K562 (cell line): ENCODE data around the gene UBE2I. TPM values are rescaled to one million over a fixed set of nuclear protein-coding genes. Genes with fewer than 3 reads are reported as not detected.

Experiments used
- HNRNPLL ChIP-seq: fragments of 200-400 bp; formaldehyde crosslinking; IDR thresholded peaks from 2 replicates; pipeline ENCODE4 v1.6.1; 2017; ENCODE audit warnings: low read length, low read depth, mild to moderate bottlenecking; ENCODE audit not compliant: poor library complexity, severe bottlenecking
- KAT2B ChIP-seq: IDR thresholded peaks from one replicate; pipeline ENCODE4 v1.6.1; 2012; ENCODE audit warnings: low read depth, mild to moderate bottlenecking, control low read depth, inconsistent platforms, low read length, moderate library complexity
- NCOA6 ChIP-seq: fragments of 450-650 bp; IDR thresholded peaks from 2 replicates; pipeline ENCODE4 v1.6.1; 2017; ENCODE audit warnings: mild to moderate bottlenecking
- SIX5 ChIP-seq, 2 experiments: IDR thresholded peaks; 2 replicates each; pipeline ENCODE4 v1.6.1; 2011; ENCODE audit warnings: low read length in 2 of 2, borderline replicate concordance in 1 of 2, low read depth in 1 of 2, mild to moderate bottlenecking in 1 of 2, moderate library complexity in 1 of 2; ENCODE audit not compliant: insufficient read depth in 1 of 2
- ZNF274 ChIP-seq: IDR thresholded peaks from 2 replicates; pipeline ENCODE4 v1.6.1; 2011; ENCODE audit warnings: low read depth, mild to moderate bottlenecking, low read length, moderate library complexity, borderline replicate concordance
- ZNF79 ChIP-seq: fragments of 250-450 bp; sonication (Bioruptor Pico); IDR thresholded peaks from 2 replicates; pipeline ENCODE4 v1.4.0; 2020; ENCODE audit warnings: low read depth, mild to moderate bottlenecking, moderate library complexity
- polyA plus RNA-seq, 8 experiments: library from polyadenylated mRNA; depleted of rRNA in 4 of 8; stranded (reverse) in 5 of 8; unstranded in 3 of 8; fragments of >200 nt; fragmentation: Nextera tagmentation in 2 of 8; fragmentation: Illumina TruSeq in 1 of 8; extraction: Ambion mirVana in 2 of 8; extraction: Trizol in 1 of 8; gene quantifications; 2 replicates each; pipeline versions ENCODE4 v1.2.1 to v1.2.3, GENCODE V29; 2011 to 2014; ENCODE audit warnings: inconsistent platforms in 1 of 8, missing spikeins in 1 of 8
- total RNA-seq, 7 experiments: library from RNA; depleted of rRNA in 6 of 7; stranded (reverse); fragments of >200 nt in 6 of 7; fragmentation: Illumina TruSeq in 2 of 7; extraction: Trizol in 2 of 7; gene quantifications; 2 replicates each; pipeline versions ENCODE4 v1.2.1 to v1.2.3, GENCODE V29; 2011 to 2021; ENCODE audit warnings: low replicate concordance in 1 of 7
- TF ChIP-seq, protein P1 (sequence below): fragments of 200-600 bp; sonication (generic); IDR thresholded peaks from one replicate; pipeline ENCODE4 v1.6.1; 2012; ENCODE audit warnings: mild to moderate bottlenecking, low read depth, low read length, inconsistent platforms
- TF ChIP-seq, protein P2 (sequence below): fragments of 450-650 bp; IDR thresholded peaks from 2 replicates; pipeline ENCODE4 v1.7.1; 2018; ENCODE audit warnings: mild to moderate bottlenecking, low read depth; ENCODE audit not compliant: partially characterized antibody
- TF ChIP-seq, protein P3 (sequence below), 2 experiments: IDR thresholded peaks; 2 replicates each; pipeline ENCODE4 v1.6.1; 2011; ENCODE audit warnings: borderline replicate concordance in 1 of 2, control low read depth in 1 of 2, low read depth in 1 of 2, low read length in 1 of 2, mild to moderate bottlenecking in 1 of 2, mixed read lengths in 1 of 2, moderate library complexity in 1 of 2; ENCODE audit not compliant: insufficient read depth in 1 of 2, insufficient read length in 1 of 2, poor library complexity in 1 of 2, severe bottlenecking in 1 of 2; ENCODE audit errors: extremely low read depth in 1 of 2
- TF ChIP-seq, protein P4 (sequence below): fragments of 250-450 bp; sonication (Bioruptor Pico); IDR thresholded peaks from 2 replicates; pipeline ENCODE4 v1.4.0; 2020; ENCODE audit warnings: borderline replicate concordance

The UBE2I gene
- total and polyA plus RNA-seq, 9 of the 15 experiments (the other 6 are each of a cell fraction or from before 2014, with no cell fraction given), result 36.6 to 254 (median 104) TPM

DNA sequence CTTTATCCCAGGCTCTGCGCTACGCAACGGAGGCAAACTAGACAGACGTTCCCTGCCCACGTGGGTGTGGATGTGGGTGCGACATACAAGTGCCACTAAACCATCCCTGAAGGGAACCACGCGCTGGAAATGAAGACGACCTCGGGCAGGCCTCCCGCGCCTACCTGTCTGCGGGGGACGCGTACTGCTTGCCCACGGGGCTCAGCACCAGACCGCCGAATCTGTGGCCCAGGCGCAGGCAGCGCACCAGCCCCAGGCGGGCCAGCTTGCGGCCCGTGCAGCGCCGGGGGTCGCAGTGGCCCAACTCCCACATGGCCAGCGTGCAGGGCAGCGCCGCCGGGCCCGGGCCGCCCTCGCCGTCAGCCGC, 41.8 kb downstream of the UBE2I start (continued):
- TF ChIP-seq, protein P1, sequence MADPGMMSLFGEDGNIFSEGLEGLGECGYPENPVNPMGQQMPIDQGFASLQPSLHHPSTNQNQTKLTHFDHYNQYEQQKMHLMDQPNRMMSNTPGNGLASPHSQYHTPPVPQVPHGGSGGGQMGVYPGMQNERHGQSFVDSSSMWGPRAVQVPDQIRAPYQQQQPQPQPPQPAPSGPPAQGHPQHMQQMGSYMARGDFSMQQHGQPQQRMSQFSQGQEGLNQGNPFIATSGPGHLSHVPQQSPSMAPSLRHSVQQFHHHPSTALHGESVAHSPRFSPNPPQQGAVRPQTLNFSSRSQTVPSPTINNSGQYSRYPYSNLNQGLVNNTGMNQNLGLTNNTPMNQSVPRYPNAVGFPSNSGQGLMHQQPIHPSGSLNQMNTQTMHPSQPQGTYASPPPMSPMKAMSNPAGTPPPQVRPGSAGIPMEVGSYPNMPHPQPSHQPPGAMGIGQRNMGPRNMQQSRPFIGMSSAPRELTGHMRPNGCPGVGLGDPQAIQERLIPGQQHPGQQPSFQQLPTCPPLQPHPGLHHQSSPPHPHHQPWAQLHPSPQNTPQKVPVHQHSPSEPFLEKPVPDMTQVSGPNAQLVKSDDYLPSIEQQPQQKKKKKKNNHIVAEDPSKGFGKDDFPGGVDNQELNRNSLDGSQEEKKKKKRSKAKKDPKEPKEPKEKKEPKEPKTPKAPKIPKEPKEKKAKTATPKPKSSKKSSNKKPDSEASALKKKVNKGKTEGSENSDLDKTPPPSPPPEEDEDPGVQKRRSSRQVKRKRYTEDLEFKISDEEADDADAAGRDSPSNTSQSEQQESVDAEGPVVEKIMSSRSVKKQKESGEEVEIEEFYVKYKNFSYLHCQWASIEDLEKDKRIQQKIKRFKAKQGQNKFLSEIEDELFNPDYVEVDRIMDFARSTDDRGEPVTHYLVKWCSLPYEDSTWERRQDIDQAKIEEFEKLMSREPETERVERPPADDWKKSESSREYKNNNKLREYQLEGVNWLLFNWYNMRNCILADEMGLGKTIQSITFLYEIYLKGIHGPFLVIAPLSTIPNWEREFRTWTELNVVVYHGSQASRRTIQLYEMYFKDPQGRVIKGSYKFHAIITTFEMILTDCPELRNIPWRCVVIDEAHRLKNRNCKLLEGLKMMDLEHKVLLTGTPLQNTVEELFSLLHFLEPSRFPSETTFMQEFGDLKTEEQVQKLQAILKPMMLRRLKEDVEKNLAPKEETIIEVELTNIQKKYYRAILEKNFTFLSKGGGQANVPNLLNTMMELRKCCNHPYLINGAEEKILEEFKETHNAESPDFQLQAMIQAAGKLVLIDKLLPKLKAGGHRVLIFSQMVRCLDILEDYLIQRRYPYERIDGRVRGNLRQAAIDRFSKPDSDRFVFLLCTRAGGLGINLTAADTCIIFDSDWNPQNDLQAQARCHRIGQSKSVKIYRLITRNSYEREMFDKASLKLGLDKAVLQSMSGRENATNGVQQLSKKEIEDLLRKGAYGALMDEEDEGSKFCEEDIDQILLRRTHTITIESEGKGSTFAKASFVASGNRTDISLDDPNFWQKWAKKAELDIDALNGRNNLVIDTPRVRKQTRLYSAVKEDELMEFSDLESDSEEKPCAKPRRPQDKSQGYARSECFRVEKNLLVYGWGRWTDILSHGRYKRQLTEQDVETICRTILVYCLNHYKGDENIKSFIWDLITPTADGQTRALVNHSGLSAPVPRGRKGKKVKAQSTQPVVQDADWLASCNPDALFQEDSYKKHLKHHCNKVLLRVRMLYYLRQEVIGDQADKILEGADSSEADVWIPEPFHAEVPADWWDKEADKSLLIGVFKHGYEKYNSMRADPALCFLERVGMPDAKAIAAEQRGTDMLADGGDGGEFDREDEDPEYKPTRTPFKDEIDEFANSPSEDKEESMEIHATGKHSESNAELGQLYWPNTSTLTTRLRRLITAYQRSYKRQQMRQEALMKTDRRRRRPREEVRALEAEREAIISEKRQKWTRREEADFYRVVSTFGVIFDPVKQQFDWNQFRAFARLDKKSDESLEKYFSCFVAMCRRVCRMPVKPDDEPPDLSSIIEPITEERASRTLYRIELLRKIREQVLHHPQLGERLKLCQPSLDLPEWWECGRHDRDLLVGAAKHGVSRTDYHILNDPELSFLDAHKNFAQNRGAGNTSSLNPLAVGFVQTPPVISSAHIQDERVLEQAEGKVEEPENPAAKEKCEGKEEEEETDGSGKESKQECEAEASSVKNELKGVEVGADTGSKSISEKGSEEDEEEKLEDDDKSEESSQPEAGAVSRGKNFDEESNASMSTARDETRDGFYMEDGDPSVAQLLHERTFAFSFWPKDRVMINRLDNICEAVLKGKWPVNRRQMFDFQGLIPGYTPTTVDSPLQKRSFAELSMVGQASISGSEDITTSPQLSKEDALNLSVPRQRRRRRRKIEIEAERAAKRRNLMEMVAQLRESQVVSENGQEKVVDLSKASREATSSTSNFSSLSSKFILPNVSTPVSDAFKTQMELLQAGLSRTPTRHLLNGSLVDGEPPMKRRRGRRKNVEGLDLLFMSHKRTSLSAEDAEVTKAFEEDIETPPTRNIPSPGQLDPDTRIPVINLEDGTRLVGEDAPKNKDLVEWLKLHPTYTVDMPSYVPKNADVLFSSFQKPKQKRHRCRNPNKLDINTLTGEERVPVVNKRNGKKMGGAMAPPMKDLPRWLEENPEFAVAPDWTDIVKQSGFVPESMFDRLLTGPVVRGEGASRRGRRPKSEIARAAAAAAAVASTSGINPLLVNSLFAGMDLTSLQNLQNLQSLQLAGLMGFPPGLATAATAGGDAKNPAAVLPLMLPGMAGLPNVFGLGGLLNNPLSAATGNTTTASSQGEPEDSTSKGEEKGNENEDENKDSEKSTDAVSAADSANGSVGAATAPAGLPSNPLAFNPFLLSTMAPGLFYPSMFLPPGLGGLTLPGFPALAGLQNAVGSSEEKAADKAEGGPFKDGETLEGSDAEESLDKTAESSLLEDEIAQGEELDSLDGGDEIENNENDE, result no peak
- TF ChIP-seq SIX5 (IDR thresholded peaks at IDR 0.05; ENCODE audit: borderline replicate concordance in 1 of 2, insufficient read depth in 1 of 2, low read depth in 1 of 2, low read length in 2 of 2) (no peak), ZNF274 (no peak), KAT2B (no peak), ZNF79 (CRISPR knock-in tag) (no peak), NCOA6 (no peak), HNRNPLL (peak; percentile 44)
- TF ChIP-seq, protein P2, sequence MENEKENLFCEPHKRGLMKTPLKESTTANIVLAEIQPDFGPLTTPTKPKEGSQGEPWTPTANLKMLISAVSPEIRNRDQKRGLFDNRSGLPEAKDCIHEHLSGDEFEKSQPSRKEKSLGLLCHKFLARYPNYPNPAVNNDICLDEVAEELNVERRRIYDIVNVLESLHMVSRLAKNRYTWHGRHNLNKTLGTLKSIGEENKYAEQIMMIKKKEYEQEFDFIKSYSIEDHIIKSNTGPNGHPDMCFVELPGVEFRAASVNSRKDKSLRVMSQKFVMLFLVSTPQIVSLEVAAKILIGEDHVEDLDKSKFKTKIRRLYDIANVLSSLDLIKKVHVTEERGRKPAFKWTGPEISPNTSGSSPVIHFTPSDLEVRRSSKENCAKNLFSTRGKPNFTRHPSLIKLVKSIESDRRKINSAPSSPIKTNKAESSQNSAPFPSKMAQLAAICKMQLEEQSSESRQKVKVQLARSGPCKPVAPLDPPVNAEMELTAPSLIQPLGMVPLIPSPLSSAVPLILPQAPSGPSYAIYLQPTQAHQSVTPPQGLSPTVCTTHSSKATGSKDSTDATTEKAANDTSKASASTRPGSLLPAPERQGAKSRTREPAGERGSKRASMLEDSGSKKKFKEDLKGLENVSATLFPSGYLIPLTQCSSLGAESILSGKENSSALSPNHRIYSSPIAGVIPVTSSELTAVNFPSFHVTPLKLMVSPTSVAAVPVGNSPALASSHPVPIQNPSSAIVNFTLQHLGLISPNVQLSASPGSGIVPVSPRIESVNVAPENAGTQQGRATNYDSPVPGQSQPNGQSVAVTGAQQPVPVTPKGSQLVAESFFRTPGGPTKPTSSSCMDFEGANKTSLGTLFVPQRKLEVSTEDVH, result no peak
- TF ChIP-seq, protein P3, sequence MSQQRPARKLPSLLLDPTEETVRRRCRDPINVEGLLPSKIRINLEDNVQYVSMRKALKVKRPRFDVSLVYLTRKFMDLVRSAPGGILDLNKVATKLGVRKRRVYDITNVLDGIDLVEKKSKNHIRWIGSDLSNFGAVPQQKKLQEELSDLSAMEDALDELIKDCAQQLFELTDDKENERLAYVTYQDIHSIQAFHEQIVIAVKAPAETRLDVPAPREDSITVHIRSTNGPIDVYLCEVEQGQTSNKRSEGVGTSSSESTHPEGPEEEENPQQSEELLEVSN (IDR thresholded peaks at IDR 0.05; ENCODE audit: borderline replicate concordance in 1 of 2, extremely low read depth in 1 of 2, insufficient read depth in 1 of 2, insufficient read length in 1 of 2, low read depth in 1 of 2, low read length in 1 of 2, poor library complexity in 1 of 2, severe bottlenecking in 1 of 2), result no peak
- TF ChIP-seq, protein P4, sequence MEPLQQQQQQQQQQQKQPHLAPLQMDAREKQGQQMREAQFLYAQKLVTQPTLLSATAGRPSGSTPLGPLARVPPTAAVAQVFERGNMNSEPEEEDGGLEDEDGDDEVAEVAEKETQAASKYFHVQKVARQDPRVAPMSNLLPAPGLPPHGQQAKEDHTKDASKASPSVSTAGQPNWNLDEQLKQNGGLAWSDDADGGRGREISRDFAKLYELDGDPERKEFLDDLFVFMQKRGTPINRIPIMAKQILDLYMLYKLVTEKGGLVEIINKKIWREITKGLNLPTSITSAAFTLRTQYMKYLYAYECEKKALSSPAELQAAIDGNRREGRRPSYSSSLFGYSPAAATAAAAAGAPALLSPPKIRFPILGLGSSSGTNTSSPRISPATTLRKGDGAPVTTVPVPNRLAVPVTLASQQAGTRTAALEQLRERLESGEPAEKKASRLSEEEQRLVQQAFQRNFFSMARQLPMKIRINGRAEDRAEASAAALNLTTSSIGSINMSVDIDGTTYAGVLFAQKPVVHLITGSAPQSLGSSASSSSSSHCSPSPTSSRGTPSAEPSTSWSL (CRISPR knock-in tag), result no peak
